GM18499 (cell line): ENCODE data around the gene SCAPER.

Source experiments
- ATAC-seq: cut with Tn5 transposase; IDR thresholded peaks from one replicate; pipeline ENCODE4 v1.9.1; 2021; ENCODE audit warnings: moderate number of reproducible peaks; ENCODE audit not compliant: insufficient read depth, unreplicated experiment

SCAPER gene

DNA sequence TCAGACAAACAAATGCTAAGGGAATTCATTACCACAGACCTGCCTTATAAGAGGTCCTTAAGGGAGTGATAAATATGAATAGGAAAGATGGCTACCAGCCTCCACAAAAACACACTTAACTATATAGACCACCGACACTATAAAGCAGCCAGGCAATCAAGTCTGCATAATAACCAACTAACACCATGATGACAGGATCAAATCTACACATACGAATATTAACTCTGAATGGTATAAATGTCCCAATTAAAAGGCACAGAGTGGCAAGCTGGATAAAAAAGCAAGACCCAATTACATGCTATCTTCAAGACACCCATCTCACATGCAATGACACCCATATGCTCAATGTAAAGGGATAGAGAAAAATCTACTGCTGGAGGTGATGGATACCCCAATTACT, 221.1 kb downstream of the SCAPER start:
- no peak for ATAC-seq

DNA sequence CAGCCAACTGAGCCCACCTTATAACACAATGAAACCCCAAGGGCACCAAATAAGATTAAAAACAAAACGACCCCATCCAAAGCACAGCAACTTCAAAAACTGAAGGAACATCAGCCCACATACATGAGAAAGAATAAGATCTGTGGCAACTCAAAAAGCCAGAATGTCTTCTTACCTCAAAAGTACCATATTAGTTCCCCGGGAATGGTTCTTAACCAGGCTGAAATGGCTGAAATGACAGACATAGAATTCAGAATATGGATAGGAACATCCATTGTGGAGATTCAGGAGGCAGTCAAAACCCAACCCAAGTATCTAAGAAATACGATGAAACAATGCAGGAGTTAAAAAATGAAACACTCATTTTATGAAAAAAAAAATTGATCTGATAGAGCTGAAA, 222.3 kb downstream of the SCAPER start:
- no peak for ATAC-seq

DNA sequence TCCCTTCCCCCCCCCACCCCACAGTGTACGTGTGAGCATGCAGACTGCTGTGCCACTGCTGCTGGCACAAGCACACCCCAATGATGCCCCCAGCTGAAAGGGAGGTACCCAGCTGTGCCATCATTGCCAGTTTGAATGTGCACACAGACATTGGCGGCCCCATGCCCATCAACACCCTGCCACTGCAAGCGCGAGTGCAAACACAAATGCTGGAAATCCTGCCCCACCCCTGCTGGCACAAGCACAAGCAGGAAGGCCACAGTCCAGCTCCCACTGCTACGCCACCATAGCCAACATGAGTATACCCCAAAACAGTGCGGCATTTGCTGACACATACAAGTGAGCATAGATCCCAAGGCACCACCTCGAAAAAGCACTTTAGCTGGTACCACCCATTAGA, 222.9 kb downstream of the SCAPER start:
- no peak for ATAC-seq

DNA sequence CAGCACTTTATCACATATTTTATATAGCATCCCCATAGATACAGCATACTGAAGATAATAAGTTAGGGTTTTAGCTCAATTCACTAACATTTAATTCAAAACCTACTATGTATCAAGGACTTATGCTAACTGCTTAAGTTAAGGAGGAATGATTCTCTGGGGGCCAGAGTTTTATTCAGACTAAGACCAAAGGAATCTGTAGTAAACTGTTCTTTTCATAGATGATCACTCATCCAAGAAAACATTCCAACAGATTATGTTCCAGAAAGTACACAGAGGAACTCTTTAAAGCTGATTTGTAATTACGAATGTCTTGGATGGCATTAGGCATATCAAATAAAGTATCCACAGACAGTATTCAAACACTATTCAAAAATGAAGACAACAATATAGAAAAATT, 226.4 kb downstream of the SCAPER start:
- no peak for ATAC-seq

DNA sequence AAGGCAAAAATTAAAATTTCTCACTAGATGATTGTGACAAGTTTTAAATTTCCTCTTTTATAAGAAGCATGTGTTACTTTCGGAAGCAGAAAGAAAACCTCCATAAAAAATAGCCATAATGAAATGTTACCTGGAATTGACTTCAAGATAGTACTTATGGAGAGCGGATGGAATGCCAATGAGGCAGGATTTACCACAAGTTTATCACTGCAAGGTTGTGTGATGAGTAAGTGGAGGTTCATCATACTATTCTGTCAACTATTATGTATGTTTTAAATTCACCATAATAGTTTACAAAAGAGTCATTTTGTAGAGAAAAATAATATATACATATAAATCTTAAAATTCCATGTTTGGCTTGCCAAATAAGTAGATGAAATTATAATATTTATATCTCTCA, 230.3 kb downstream of the SCAPER start:
- no peak for ATAC-seq

DNA sequence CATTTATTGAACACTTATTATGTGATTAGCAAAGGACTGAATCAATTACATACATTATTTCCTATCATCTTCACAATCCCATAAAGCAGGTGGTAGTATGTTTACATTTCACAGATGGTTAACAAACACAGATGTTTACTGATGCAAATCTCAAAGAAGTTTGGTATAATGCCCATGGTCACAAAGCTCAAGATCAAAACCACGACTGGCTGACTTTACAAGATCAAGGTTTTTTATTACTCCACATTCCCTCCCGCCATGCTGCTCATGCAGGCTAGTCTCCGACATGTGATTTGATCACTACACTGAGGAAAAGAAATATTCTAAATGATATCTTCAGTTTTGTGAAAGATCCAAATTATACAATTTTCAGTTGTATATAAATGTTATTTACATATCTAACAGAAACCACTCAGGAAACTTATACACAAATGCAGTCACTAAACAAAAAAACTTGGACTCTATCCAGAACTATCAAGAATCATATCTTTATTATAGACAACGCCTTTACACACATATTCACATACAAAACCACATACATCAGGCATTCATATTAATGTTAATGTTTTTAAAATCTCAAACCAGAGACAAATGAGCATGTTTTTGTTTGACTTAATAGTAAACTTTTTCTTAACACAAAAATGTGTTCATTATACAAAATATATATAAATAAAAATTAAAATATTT, 235.5 kb downstream of the SCAPER start:
- ATAC-seq = no peak

DNA sequence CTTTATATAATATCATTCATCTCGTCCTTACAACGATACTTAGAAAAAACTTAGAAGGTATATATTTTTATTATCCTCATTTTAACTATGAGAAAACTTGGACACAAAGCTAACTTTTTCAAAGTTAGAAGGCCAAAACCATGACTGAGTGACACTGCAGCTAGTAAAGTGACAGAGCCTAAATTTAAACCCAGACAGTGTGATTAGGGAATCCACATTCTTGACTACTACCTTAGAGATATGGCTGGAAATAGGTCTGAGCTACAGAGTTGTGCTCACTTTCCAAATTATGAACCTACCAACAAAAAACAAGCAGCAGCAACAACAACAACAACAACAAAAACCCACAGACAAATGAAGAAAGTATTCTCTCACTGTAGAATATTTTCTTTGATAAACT, 236.2 kb downstream of the SCAPER start:
- ATAC-seq = no peak

DNA sequence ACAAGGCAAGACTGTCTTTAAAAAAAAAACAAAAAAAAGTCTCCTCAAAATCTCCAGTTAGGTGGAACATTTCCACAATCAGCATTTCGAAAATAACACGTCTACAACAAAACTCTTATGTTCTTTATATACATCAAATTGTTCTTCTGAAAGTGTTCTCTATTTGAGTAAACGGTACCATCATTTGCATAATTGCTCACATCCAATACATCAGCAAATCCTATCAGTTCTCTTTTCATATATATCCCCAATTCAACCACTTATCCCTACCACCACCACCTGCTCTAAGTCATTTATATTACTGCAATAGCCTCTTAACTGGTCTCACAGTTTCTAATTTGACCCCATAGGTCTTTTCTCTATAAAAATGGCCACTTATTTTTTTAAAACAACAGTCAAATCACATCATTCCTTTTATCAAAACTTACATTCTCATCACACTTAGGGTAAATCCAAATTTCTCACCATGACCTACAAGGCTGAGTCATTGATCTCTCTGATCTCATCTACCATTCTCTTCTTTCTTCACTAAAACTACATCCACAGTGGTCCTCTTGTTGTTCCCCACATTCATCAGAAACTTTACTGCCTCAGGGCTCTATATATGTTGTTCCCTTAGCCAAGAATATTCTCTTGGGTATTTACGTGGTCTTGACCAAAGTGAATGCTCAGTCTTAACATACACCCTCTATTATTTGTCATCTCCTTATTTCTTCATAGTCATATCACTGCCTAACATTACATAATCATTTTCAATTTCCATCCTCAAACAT, 237.0 kb downstream of the SCAPER start:
- no peak for ATAC-seq

DNA sequence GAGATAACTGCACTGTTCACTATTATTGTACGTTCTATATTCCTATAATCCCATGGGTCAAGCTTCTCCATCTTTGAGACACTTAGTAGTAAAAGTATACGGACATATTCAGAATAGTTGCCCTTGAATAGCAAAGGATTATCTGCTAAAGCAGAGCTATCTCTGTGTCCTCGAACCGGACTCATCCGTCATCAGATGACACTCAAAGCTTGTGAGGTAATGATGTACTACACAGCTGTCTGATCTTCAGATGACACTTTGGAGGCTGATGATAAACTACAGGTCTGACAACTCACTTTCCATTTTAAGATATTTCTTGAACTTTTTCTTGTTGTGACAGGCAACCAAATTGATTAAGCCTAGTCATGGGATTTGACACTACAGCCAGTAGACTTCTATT, 240.2 kb downstream of the SCAPER start:
- no peak for ATAC-seq

DNA sequence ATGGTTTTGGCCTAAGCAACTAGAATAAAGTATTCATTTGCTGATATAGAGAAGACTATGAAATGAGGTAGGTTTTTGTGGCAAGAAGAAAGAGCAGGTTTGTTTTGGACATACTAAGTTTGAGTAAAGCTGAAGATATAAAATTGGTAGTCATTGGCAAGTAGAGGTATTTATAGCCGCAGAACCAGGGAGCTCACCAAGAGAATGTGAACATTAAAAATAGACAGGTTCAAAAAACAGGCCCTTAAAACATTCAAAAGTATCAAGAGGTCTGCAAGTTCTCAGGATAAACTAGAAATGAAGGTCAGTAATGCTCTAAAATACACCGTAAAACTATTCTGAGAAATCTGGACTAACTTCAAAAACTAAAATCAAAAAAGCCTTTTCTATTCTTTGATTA, 240.7 kb downstream of the SCAPER start:
- ATAC-seq = no peak

DNA sequence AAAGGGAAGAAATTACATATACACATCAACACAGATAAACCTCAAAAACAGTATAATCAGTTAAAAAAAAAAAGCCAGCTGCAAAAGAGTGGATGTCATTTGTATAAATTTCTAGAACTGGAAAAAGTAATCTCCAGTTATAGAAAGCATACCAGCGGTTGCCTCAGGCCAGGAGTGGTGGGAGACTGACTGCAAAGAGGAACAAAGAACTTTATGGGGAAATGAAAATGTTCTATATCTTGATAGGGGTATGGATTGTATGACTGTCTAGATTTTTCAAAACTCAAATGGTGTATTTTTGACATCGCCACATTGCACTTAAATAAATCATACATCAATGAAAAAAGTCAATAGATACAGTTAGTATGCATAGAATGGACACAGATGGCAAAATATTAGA, 241.6 kb downstream of the SCAPER start:
- ATAC-seq = no peak

DNA sequence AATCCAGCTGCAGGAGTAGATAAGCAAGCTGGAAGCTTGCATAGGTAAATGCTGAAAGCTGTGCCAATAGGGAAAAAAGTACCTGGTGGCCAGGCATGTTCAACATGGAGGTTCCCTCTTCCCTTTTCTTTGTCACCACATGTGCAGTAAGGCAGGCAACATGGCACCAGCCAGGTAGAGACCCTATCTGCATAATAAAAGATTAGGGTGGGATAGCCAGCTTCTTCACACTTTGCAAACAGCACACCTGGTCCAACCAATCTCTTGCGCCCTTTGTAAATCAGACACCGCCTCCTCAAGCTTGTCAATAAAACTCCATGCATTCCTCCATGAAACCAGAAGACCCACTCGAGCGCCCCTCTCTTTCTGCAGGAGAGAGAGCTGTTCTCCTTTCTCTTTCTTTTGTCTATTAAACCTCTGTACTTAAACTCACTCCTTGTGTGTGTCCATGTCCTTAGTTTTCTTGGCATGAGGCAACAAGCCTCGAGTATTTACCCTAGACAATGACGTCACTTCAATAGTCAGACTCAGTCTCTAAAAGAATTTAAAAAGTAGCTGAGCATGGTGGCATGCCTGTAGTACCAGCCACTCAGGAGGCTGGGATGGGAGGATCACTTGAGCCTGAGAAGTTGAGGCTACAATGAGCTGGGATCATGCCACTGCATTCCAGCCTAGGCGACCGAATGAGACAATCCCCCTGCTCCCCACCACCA, 256.3 kb downstream of the SCAPER start:
- no peak for ATAC-seq

DNA sequence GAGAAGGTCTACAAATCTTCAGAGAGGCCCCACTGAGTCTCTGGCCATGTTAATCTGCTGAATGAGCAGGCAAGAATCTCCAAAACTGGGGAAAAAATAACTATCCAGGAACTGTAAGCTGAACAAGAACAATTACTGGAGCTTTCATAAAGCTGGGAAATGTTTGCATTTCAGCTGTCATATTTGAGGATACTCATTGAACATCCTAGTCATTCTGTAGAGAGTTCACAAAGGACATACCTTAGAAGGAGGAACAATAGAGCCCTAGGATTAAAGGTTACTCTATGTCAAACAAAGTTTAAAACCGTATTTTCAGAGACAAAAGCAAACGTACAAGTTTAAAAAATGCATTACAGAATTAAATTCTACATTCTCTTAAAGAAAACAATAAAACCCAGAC, 257.5 kb downstream of the SCAPER start:
- no peak for ATAC-seq

DNA sequence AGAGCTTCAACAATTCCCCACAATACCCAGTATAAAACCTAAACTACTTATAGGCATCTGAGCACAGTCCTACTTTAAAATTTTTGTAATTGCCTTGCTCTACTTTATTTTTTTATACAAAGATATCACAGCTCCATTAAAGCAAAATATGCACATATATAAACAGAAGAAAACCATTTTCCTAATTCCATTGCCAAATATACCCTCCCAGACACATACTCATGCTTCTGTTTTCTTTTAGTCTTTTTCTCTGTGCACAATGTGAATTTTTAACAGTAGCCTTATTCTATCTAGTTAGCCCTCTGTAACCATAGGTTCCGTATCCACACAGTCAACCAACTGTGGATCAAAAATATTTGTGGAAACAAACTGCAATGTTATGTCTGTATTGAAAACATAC, 260.5 kb downstream of the SCAPER start:
- no peak for ATAC-seq

DNA sequence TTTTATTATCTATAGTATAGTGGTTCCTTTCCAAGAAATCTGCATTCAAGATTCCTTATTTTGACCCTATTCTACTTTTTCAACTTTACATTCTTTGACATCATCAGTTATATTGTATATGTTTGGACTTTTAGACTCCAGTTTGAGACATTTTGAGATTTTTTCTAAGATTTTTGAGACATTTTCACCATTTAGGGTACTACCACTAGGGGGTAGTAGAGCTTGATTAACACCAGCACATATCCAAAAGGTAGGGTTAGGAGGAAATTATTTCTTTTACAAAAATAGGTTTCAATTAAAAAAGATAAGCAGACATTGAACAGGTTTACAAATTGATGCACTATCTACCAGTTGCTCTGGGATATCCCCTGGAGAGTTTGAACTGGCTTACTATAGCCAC, 262.5 kb downstream of the SCAPER start:
- ATAC-seq = no peak

DNA sequence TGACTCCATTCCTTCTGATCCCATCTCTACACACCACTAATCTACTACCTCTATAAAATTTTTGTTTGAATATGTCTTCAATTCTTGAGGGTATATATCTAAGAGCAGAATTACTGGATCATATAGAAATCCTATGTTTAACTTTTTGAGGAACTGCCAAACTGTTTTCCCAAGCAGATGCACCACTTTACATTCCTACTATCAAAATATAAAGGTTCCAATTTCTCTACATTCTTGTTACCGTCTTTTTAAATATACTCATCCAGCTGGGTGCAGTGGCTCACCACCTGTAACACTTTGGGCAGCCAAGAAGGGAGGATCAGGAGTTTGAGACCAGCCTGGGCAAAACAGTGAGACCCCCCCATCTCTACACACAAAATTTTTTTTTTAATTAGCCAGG, 268.0 kb downstream of the SCAPER start:
- ATAC-seq = no peak

DNA sequence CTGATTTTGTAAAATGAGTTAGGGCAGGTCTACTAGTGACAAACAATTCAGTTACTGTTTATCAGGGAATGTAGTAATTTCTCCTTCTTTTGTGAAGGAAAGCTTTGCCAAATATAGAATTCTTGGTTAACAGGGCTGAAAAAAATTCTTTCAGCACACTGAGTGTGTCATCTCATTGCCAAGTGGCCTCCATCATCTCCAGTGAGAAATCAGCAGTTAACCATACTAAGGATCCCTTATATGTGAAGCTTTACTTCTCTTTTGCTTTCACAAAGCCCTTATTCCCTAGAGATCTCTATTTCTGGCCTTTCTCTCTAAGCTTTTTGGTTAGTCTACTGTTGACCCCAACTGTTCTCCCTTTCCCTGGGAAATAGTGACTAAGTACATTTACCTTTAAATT, 269.1 kb downstream of the SCAPER start:
- ATAC-seq = no peak

DNA sequence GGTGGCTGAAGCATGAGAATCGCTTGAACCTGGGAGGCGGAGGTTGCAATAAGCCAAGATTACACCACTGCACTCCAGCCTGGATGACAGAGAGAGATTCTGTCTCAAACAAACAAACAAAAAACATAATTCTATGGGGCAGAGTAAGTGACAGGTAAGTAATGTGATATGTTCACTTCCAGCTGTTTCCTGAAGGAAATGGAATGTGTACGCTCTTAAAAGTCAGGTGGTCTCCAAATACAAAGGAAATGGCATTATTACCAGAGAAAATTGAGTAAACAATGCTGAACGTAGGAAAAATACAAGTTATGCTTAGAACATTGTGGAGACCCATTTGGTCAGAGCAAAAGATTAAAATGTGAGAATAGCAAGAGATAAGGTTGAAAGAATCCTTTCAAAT, 278.5 kb downstream of the SCAPER start:
- no peak for ATAC-seq

DNA sequence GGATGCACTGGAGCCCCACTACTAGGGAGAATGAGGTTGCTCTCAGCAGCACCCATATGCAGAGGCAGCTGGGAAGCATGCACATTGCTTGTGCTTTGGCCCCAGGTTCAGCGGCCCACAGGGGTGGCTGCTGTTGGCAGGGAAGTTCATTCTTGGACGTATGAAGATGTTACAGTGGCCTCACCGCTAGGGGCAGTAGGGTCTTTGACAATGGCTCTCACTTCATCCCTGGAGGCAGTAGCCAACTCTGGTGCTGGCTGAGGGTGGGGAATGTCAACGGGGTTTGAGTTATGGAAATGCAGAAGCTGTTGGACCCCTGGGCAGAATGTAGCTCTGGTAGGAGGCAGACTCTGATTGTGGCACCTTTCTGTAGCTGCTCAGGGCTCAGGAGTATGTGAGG, 279.9 kb downstream of the SCAPER start:
- ATAC-seq = no peak

DNA sequence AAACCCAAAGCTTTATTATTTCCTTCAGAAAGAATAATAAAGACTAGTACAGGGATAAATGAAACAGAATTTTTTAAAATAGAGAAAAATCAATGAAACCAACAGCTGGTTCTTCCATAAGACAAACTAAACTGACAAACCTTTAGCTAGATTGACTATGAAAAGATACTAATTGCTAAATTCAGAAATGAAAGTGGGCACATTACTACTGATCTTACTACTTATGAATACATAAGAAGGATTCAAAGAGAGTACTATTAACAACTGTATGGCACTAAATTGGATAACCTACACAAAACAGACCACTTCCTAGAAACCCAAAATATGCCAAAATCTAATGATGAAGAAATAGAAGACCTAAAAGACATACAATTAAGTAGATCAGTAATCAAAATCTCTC, 290.4 kb downstream of the SCAPER start:
- ATAC-seq = no peak
